Hematopoietic multipotent progenitor cell treated with erythropoietin and hydrocortisone succinate and interleukin-3 and kit ligand, for 4 days (in vitro differentiated cells): Measurements from ENCODE around the gene IFI27L1.

Experiments
- DNase-seq: peaks from one replicate; pipeline ENCODE4 v3.0.0-alpha.2; 2015

IFI27L1 gene

GRCh38 chr14:94080621-94081385 is at the start of gene IFI27L1, which contains the start of gene DDX24:
TSS of gene IFI27L1 (plus strand) at chr14:94081310. CDS start at chr14:94096938, 15,628 bp downstream.
TSS of gene DDX24 (minus strand) at chr14:94081202. CDS start at chr14:94079742, 1,460 bp downstream.
- peak; percentile 98 for DNase-seq

GRCh38 chr14:94031883-94032279 is 49.2 kb upstream of the IFI27L1 start:
- no peak for DNase-seq

GRCh38 chr14:94034886-94035285 is 46.2 kb upstream of the IFI27L1 start:
- no peak for DNase-seq

- DNase-seq = peak; percentile 88
These were observed 44.6 kb upstream of the IFI27L1 start for GRCh38 chr14:94036313-94037167.

GRCh38 chr14:94037954-94038353 is 43.2 kb upstream of the IFI27L1 start:
- no peak for DNase-seq

- DNase-seq = no peak
These were observed 42.6 kb upstream of the IFI27L1 start for GRCh38 chr14:94038510-94038909.

GRCh38 chr14:94038921-94039629 is 42.0 kb upstream of the IFI27L1 start:
- no peak for DNase-seq

- no peak for DNase-seq
These were observed 40.9 kb upstream of the IFI27L1 start for GRCh38 chr14:94040247-94040646.

GRCh38 chr14:94040796-94041195 is 40.3 kb upstream of the IFI27L1 start:
- DNase-seq = no peak

- no peak for DNase-seq
These were observed 39.4 kb upstream of the IFI27L1 start for GRCh38 chr14:94041551-94042346.

- DNase-seq = no peak
These were observed 38.5 kb upstream of the IFI27L1 start for GRCh38 chr14:94042433-94043091.

GRCh38 chr14:94043111-94043755 is 37.9 kb upstream of the IFI27L1 start:
- no peak for DNase-seq

- DNase-seq = no peak
These were observed 37.2 kb upstream of the IFI27L1 start for GRCh38 chr14:94043756-94044475.

- DNase-seq = no peak
These were observed 36.5 kb upstream of the IFI27L1 start for GRCh38 chr14:94044476-94045091.

GRCh38 chr14:94045101-94045500 is 36.0 kb upstream of the IFI27L1 start:
- DNase-seq = no peak

GRCh38 chr14:94045563-94046345 is 35.4 kb upstream of the IFI27L1 start:
- no peak for DNase-seq

GRCh38 chr14:94046696-94047250 is 34.3 kb upstream of the IFI27L1 start:
- DNase-seq = no peak

- DNase-seq = no peak
These were observed 33.5 kb upstream of the IFI27L1 start for GRCh38 chr14:94047581-94047980.
